PFSK-1 (cell line): ENCODE measurements around the gene ECEL1.

Experiments
- POLR2AphosphoS5 ChIP-seq: IDR thresholded peaks from 2 replicates; pipeline ENCODE4 v1.6.1; 2012; ENCODE audit warnings: low read depth, mild to moderate bottlenecking, control low read depth, low read length, moderate library complexity
- SIN3A ChIP-seq: IDR thresholded peaks from 2 replicates; pipeline ENCODE4 v1.6.1; 2012; ENCODE audit warnings: mild to moderate bottlenecking, low read length, moderate library complexity, borderline replicate concordance; ENCODE audit not compliant: insufficient read depth
- TAF1 ChIP-seq: IDR thresholded peaks from 2 replicates; pipeline ENCODE4 v1.6.1; 2012; ENCODE audit warnings: low read length, control low read depth, borderline replicate concordance; ENCODE audit not compliant: insufficient read depth
- TF ChIP-seq, protein P1 (sequence below), 2 experiments: IDR thresholded peaks; 2 replicates each; pipeline versions ENCODE4 v1.6.1 to v1.8.0; 2011 to 2012; ENCODE audit warnings: low read depth in 2 of 2, low read length in 2 of 2, control low read depth in 1 of 2, inconsistent platforms in 1 of 2, mild to moderate bottlenecking in 1 of 2, moderate library complexity in 1 of 2; ENCODE audit not compliant: insufficient read depth in 1 of 2

DNA sequence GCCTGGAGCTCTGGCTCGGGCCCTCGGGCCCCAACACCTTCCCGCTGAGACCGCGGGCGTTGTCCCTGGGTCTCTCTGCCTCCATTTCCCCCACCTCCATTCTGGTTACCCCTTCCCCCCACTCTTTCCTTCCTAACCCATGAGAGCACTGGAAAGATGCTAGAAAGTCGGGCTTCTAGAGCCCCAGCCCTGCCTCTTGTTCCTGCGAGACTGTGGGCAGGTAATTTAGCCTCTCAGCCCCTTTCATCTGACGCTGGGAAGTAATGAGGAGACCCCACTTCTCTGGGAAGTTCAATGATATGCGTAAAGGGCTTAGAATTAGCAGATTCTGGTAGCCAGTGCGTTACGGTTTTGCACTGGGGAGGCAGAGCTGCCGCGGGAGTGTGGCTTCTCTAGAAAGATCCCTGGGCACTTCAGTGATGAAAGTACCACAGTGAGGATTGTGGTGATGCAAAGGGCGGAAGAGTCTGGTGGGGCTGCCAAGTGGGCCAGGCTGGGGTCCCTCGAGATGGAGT, 16.2 kb upstream of the ECEL1 start:
- TF ChIP-seq TAF1 (no peak), POLR2AphosphoS5 (no peak), SIN3A (no peak)
- TF ChIP-seq, protein P1, sequence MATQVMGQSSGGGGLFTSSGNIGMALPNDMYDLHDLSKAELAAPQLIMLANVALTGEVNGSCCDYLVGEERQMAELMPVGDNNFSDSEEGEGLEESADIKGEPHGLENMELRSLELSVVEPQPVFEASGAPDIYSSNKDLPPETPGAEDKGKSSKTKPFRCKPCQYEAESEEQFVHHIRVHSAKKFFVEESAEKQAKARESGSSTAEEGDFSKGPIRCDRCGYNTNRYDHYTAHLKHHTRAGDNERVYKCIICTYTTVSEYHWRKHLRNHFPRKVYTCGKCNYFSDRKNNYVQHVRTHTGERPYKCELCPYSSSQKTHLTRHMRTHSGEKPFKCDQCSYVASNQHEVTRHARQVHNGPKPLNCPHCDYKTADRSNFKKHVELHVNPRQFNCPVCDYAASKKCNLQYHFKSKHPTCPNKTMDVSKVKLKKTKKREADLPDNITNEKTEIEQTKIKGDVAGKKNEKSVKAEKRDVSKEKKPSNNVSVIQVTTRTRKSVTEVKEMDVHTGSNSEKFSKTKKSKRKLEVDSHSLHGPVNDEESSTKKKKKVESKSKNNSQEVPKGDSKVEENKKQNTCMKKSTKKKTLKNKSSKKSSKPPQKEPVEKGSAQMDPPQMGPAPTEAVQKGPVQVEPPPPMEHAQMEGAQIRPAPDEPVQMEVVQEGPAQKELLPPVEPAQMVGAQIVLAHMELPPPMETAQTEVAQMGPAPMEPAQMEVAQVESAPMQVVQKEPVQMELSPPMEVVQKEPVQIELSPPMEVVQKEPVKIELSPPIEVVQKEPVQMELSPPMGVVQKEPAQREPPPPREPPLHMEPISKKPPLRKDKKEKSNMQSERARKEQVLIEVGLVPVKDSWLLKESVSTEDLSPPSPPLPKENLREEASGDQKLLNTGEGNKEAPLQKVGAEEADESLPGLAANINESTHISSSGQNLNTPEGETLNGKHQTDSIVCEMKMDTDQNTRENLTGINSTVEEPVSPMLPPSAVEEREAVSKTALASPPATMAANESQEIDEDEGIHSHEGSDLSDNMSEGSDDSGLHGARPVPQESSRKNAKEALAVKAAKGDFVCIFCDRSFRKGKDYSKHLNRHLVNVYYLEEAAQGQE (IDR thresholded peaks at IDR 0.05; ENCODE audit: insufficient read depth in 1 of 2, low read depth in 2 of 2, low read length in 2 of 2), result no peak
